Upper lobe of left lung (tissue), 4 donors: Measurements from ENCODE around the gene DXO.
"Not testable (repeated sequence)": the region's sequence is repeated elsewhere in the genome, so short reads cannot be mapped to it uniquely, and the experiment has no call there.

ENCODE experiments used
- CTCF ChIP-seq, 6 experiments: fragments of 450-650 bp in 4 of 6; fragments of 200-600 bp in 2 of 6; sonication (generic) in 2 of 6; IDR thresholded peaks; one replicate each; pipeline ENCODE4 v1.5.1; 2016 to 2019; ENCODE audit warnings: antibody characterized with exemption in 6 of 6
- POLR2A ChIP-seq, 4 donors: fragments of 450-650 bp; IDR thresholded peaks; one replicate each; pipeline ENCODE4 v1.5.1; 2016 to 2017; ENCODE audit warnings: antibody characterized with exemption in 4 of 4, mild to moderate bottlenecking in 2 of 4

GRCh38 chr6:32010856-32011530, 39.1 kb upstream of the DXO start:
- TF ChIP-seq POLR2A, CTCF (IDR thresholded peaks at IDR 0.05): not testable (repeated sequence)
